HL-60 (cell line): ENCODE data around the gene WDR20.

Source experiments
- DNase-seq, 2 experiments: peaks; one replicate each; pipeline ENCODE4 v3.0.0-alpha.2; 2010 to 2020; ENCODE audit warnings: low read depth in 1 of 2, low spot score in 1 of 2
- H3K27ac ChIP-seq: fragments of 250-450 bp; sonication (Bioruptor Pico); replicated peaks from 2 replicates; pipeline ENCODE4 v1.5.1; 2020; ENCODE audit warnings: mild to moderate bottlenecking, moderate library complexity
- H3K27me3 ChIP-seq: fragments of 250-450 bp; sonication (Bioruptor Pico); 2 replicates; pipeline ENCODE4 v1.5.1; 2021; ENCODE audit warnings: mild to moderate bottlenecking, moderate library complexity; ENCODE audit not compliant: insufficient read depth, poor library complexity, severe bottlenecking
- H3K4me3 ChIP-seq: replicated peaks from 2 replicates; pipeline ENCODE4 v1.5.1; 2011; ENCODE audit warnings: mild to moderate bottlenecking, control low read depth, low read length; ENCODE audit not compliant: insufficient read depth
- CTCF ChIP-seq: IDR thresholded peaks from one replicate; pipeline ENCODE4 v1.5.1; 2011; ENCODE audit warnings: low read length, control low read depth, inconsistent platforms; ENCODE audit not compliant: insufficient read depth
- GABPA ChIP-seq: IDR thresholded peaks from 2 replicates; pipeline ENCODE4 v1.6.1; 2012; ENCODE audit warnings: low read depth
- POLR2AphosphoS5 ChIP-seq: IDR thresholded peaks from 2 replicates; pipeline ENCODE4 v1.6.1; 2012; ENCODE audit warnings: low read depth
- REST ChIP-seq: IDR thresholded peaks from 2 replicates; pipeline ENCODE4 v1.6.1; 2012; ENCODE audit warnings: low read depth; ENCODE audit not compliant: insufficient replicate concordance
- SPI1 ChIP-seq: IDR thresholded peaks from 2 replicates; pipeline ENCODE4 v1.6.1; 2012; ENCODE audit warnings: low read depth, mild to moderate bottlenecking, borderline replicate concordance

Gene WDR20

GRCh38 chr14:102252834-102253801 is 113.4 kb downstream of the WDR20 start:
- Histone ChIP-seq H3K27ac (no peak overlapping the region), H3K27me3 (no peaks in the 10 kb centered on the region), H3K4me3 (no peak overlapping the region)
- DNase-seq = no peak
- TF ChIP-seq POLR2AphosphoS5 (no peak), SPI1 (no peak), CTCF (no peak), REST (no peak), GABPA (no peak)

- DNase-seq = no peak
- TF ChIP-seq REST = no peak
- TF ChIP-seq GABPA = no peak
- no peak for TF ChIP-seq SPI1
- TF ChIP-seq CTCF = no peak
- no peaks in the 10 kb centered on the region for H3K27me3 ChIP-seq
- H3K27ac ChIP-seq = no peak overlapping the region
- H3K4me3 ChIP-seq = no peak overlapping the region
Measured at GRCh38 chr14:102255401-102256190, 115.9 kb downstream of the WDR20 start.

GRCh38 chr14:102256716-102257115 is 117.0 kb downstream of the WDR20 start:
- no peak for TF ChIP-seq SPI1
- TF ChIP-seq POLR2AphosphoS5 = no peak
- TF ChIP-seq REST = no peak
- no peak for TF ChIP-seq GABPA
- no peak for TF ChIP-seq CTCF
- H3K27me3 ChIP-seq = no peaks in the 10 kb centered on the region
- H3K4me3 ChIP-seq = no peak overlapping the region
- DNase-seq = no peak
- H3K27ac ChIP-seq = no peak overlapping the region
